KOPT-K1 (cell line): ENCODE results near the gene UBR3.

Experiments
- H3K27ac ChIP-seq: fragments of 200-600 bp; sonication (generic); 2 replicates; pipeline ENCODE4 v1.5.1; 2016; ENCODE audit warnings: antibody characterized with exemption, mild to moderate bottlenecking, low read depth, low read length; ENCODE audit not compliant: poor library complexity, severe bottlenecking
- H3K36me3 ChIP-seq: fragments of 200-600 bp; sonication (generic); 2 replicates; pipeline ENCODE4 v1.5.1; 2017; ENCODE audit warnings: antibody characterized with exemption, mild to moderate bottlenecking, low read length, moderate library complexity; ENCODE audit not compliant: insufficient read depth
- H3K9me3 ChIP-seq: fragments of 200-600 bp; sonication (generic); 2 replicates; pipeline ENCODE4 v1.5.1; 2017; ENCODE audit warnings: antibody characterized with exemption, low read length, mild to moderate bottlenecking; ENCODE audit not compliant: insufficient read depth, poor library complexity, severe bottlenecking

The UBR3 gene

GRCh38 chr2:170039401-170040172 lies 212.3 kb downstream of the UBR3 start:
- no peak overlapping the region for H3K27ac ChIP-seq
- no peaks in the 10 kb centered on the region for H3K9me3 ChIP-seq
- no peaks in the 10 kb centered on the region for H3K36me3 ChIP-seq

GRCh38 chr2:170044751-170045478 lies 217.7 kb downstream of the UBR3 start:
- no peaks in the 10 kb centered on the region for H3K36me3 ChIP-seq
- H3K27ac ChIP-seq: no peak overlapping the region
- no peaks in the 10 kb centered on the region for H3K9me3 ChIP-seq

- Histone ChIP-seq H3K36me3 (no peaks in the 10 kb centered on the region), H3K9me3 (no peaks in the 10 kb centered on the region), H3K27ac (no peak overlapping the region)
Observed at GRCh38 chr2:170047331-170048065, 220.2 kb downstream of the UBR3 start.

- Histone ChIP-seq H3K9me3 (no peaks in the 10 kb centered on the region), H3K36me3 (peaks cover 7% of the 10 kb centered on the region; the same call in 1 of the 2 replicates), H3K27ac (no peak overlapping the region)
Observed at GRCh38 chr2:170052151-170052550, 224.9 kb downstream of the UBR3 start.

GRCh38 chr2:170054997-170055396 lies 227.7 kb downstream of the UBR3 start:
- Histone ChIP-seq H3K27ac (no peak overlapping the region), H3K9me3 (no peaks in the 10 kb centered on the region), H3K36me3 (peaks cover 9% of the 10 kb centered on the region; the same call in 1 of the 2 replicates)

- Histone ChIP-seq H3K9me3 (no peaks in the 10 kb centered on the region), H3K36me3 (peaks cover 18% of the 10 kb centered on the region), H3K27ac (no peak overlapping the region)
Observed at GRCh38 chr2:170056900-170057299, 229.6 kb downstream of the UBR3 start.

GRCh38 chr2:170063456-170064235 lies 236.4 kb downstream of the UBR3 start:
- no peak overlapping the region for H3K27ac ChIP-seq
- H3K36me3 ChIP-seq: peaks cover 21% of the 10 kb centered on the region
- no peaks in the 10 kb centered on the region for H3K9me3 ChIP-seq

- Histone ChIP-seq H3K27ac (no peak overlapping the region), H3K9me3 (peaks cover 15% of the 10 kb centered on the region), H3K36me3 (peaks cover 14% of the 10 kb centered on the region)
Observed at GRCh38 chr2:170070778-170071177, 243.5 kb downstream of the UBR3 start.

GRCh38 chr2:170073288-170073687 lies 246.0 kb downstream of the UBR3 start:
- Histone ChIP-seq H3K9me3 (peaks cover 15% of the 10 kb centered on the region), H3K36me3 (peaks cover 14% of the 10 kb centered on the region), H3K27ac (no peak overlapping the region)

- 0 out of 2 replicates have a peak, but pooled peaks cover under 1% of the 10 kb centered on the region for H3K36me3 ChIP-seq
- H3K27ac ChIP-seq: no peak overlapping the region
- peaks cover 2% of the 10 kb centered on the region for H3K9me3 ChIP-seq
Observed at GRCh38 chr2:170076189-170076588, 248.9 kb downstream of the UBR3 start.

GRCh38 chr2:170077830-170078569 lies 250.7 kb downstream of the UBR3 start:
- Histone ChIP-seq H3K9me3 (no peaks in the 10 kb centered on the region), H3K27ac (no peak overlapping the region), H3K36me3 (no peaks in the 10 kb centered on the region)

GRCh38 chr2:170084820-170085491 lies 257.7 kb downstream of the UBR3 start:
- H3K36me3 ChIP-seq: no peaks in the 10 kb centered on the region
- H3K9me3 ChIP-seq: no peaks in the 10 kb centered on the region
- no peak overlapping the region for H3K27ac ChIP-seq

GRCh38 chr2:170086117-170086688 lies 258.9 kb downstream of the UBR3 start:
- Histone ChIP-seq H3K27ac (no peak overlapping the region), H3K9me3 (no peaks in the 10 kb centered on the region)

More at GRCh38 chr2:170086117-170086688, 258.9 kb downstream of the UBR3 start:
- no peaks in the 10 kb centered on the region for H3K36me3 ChIP-seq
